Smooth muscle cell of the brain vasculature (primary cell): ENCODE measurements around the gene MLYCD.
A peak's percentile ranks its signal among the peaks of the same experiment; 100 is the strongest.

Source experiments
- DNase-seq: peaks from one replicate; pipeline ENCODE4 v3.0.0-alpha.2; 2012; ENCODE audit warnings: low read depth, low spot score

Gene MLYCD

DNA sequence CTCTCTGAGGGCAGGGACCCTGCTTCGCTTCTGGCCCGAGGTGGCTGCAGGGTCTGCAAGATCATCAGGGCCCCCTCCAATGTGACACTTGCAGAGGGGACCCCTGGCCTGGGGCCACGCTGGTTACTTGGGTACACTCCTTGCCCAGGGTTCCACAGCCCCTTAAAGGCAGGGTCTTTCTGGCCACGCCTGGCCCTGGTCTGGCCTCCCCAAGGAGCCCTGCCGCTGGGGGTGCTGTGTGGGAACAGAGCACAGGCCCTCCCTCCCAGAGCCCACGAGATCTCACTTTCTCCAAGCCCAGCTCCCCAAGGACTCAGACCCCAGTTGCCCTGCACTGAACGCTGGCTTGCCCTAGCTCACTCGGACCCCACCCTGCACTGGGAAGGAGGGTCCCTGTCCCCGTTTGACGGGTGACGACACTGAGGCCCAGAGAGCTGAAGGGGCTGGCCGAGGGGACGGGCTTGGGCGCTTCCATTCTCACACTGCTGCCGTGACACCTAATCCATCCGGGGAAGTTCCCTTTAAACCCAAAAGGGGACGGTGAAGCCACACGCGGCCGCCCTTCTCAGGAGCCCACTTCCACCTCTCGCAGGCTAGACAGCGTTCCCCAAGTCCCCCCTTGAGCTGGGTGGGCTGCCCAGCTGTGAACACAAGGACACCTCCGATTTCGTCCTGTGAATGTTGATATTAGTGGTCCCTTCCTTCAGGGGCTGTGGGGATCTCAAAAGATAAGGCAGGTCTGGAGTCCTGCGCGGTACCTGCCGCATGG, 27.2 kb downstream of the MLYCD start:
- no peak for DNase-seq

DNA sequence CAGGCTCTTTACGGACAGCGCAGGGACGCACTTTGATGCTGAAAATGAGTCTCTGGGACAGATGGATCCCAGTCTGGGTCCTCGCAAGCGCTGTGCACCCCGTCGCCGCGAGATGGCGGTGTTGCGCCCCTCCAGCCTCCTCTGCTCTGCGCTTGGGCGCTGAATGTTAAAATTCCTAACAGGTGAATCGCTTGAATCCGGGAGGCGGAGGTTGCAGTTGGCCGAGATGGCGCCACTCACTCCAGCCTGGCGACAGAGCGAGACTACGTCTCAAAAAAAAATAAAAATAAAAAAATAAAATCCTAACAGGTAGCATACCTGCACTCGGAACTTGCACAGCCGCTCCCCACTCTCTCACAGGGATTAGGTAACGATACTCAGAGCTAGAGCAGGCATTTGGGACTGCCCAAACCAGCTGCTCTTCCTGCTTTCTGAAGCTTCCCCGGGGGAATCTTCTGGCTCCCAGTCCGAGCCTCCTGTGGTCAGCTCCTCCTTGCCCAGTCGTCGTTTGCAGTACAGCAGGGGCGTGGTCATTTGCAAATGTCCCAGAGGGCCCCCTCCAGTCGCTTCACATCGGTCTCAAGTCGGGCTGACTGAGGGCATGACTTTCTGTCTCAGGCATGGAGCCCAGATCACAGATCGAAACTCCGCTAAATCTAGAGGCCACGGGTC, 27.9 kb downstream of the MLYCD start:
- peak; percentile 6 for DNase-seq

DNA sequence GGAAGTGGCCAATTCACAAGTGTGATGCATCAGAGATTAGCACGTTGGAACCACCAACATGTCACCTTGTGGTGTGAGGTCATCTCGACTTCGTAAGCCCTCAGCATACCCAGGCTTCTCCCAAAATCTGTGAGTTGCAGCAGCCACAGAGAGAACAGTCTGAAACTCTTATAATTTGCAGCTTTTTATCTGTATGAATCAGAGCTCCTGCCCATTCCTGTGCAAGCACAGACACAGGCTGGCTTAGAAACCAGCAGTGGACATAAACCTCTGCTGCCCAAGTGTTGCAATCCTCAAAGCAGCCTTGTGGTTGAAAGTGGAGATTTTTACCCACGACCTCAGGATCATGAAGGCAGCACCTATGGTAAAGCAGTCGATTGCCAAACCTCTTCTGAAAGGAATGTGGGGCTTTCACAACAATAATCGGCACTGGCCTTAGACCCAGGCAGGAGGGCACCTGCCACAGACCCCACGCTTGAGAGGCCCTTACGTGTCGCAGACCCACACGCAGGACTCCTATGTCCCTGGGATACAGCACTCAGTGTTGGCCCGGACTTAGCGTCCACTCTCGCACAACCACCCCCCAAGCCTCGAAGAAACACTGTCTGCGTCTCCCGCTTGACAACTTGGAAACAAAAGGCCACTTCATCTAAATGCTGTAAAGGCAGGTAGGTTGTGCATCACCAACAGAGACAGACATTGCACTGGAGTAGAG, 29.6 kb downstream of the MLYCD start:
- no peak for DNase-seq

DNA sequence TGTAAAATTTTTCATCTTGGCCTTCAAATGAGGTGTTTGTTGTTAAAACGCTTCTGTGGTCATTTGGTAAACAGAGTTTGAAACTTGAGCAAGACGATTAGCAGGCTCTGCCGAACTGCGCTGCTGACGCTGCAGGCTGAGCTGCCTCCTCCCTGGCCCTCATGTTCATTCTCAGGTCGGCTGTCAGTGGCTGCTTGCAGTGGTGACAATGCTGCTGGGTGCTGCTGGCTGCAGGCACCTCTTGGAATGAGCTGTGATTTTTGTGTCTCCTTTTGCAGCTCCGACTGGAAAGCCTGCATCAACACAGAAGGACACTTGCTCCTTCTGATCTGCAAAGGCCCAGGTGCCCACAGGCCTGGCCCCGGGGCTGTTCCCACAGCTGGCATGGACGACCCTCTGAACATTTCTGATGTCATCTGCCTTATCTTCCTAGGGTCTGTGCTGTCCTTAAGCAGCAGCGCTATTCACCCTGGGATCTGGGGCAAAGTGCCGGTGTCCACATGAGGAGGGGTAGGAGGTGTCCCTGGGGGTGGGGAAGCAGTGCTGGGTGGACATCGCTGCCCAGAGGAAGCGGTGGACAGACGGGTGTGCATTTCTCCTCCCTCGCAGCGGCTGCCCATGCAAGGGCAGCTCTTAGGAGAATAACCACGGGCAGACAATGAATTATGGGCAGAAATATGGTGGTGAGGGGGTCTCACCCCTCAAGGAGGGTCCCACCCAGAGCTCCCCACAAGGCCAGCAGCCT, 31.1 kb downstream of the MLYCD start:
- DNase-seq: no peak

DNA sequence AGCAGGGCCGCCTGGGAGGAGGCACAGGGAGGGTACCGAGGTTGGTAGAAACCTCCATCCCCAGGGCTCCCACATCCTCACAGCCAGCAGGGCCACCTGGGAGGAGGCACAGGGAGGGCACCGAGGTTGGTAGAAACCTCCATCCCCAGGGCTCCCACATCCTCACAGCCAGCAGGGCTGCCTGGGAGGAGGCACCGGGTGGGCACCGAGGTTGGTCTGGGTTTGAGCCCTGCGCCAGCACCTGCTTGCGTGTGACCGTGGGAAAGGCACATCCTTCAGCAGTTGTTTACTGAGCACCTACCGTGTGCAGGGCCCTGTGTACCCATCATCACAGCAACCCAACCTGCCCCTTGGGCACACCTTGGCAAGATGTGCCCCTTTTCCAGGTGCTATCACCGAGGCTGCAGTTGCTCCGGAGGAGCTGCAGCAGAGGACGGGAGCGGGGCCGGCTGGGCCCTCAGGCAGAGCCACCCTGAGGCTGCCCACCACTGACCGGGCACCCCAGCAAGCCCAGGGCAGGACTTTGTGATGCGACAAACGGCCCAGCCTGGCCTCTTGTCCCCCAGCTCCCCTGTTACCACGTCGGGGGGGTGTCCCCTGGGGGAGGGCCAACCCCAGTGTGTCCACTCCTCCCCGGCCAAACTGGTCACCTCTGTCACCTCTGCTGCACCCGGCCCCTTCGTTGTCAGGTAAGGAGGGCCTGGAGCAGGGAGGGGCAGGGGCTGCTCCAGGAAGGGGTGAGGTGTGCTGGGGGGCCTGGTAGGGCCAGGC, 32.0 kb downstream of the MLYCD start:
- no peak for DNase-seq

DNA sequence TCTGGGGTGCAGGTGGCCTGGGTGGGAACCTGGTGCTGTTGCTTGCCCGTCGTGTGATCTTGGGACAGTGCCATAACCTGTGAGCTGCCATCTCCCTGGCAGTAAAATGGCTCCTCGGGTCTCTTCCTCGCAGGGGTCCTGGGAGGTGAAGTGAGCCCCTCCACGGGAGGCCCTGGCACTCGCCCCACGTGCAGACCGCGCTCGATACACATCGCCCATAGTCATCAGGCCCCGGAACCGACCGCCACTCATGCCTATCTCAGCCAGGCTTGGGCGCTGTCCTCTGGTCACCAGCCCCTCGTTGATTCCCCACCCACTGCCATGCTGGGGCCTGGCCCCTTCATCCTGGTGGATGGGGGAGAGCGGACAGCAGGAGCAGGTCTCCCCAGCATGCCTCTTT, 32.6 kb downstream of the MLYCD start:
- no peak for DNase-seq

DNA sequence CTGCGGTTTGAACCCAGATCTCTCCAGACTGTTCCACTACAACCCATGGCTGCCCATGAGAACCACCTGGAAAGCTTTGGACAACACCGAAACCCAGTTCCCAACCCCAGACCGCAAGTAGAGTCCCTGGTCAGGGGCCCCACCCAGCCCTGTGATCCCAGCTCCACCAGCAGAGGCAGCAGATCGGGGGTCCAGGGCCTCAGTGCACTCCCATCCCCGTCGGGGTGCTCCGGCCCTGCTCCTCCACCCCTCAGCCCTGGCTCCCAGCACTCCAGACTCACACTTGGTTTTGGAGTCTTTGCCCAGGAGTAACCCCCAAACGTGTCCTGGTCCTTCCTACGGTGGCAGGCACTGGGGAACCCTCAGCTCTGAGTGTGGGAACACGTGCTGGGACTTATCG, 33.4 kb downstream of the MLYCD start:
- DNase-seq: no peak

DNA sequence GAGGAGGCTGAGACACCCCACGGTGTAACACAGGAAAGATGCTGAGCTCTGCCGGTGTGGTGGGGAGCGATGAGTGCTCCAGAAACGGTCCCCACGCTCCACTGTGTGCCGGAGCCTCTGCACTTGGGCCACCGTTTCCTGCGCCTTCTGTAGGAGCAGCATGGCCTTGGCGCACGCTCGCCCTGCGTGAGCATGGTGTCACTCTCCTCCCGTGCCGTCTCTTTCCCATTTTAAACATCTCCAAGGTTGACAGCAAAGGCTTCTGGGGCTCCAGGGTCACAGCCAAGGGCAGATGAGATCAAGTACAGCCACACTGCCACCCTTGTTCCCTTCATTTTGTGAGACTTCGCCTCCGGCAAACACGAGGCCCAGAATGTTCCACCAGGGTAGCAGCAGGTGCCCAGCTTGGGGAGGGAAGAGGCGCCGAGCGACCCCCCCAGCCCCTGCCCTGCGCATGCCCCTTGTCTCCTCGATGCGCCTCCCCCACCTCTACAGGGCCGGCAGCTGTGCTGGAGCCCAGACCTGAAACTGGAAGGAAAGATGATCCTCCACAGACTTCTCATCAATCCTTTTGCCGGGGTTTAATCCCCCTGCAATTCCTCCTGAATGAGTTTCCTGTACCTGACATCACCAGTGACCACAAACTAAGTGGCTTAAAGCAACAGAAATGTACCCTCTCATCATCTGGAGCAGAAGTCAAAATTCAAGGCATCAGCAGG, 34.2 kb downstream of the MLYCD start:
- DNase-seq: no peak

DNA sequence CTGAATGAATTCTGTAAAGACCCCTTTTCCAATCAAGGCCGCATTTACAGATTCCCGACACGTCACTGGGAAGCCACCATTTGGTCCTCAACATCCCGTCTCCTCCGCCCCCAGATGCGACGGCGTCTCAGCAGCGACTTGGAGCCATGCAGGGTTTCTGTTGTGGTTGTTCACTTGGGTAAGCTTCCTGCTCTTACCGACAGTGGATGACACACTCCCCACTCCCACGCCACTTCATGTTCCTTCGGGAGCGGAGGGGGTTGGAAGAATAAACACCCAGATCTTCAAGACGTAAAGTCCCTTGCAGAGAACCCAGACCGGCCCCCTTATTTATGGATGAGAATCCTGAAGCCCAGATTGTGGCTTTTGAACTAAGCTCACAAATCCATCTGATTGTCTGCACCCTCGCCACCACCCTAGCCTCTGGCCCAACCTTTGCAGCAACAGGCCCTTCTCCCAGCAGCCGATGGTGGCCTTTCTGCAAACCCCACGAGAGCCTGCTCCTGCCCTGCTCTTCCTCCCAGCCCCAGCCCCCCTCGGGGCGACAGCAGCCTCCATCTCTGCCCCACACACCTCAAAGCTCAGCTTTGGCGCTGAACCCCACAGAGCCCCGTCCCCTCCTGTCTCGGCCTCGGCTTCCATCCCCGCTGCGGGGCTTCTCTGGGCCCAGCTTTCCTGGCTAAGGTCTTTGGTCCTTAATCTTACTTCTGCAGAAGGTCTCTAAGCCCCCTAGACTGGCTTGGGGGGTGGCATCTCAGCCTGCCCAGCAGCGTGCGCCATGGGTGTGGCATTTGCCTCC, 35.2 kb downstream of the MLYCD start:
- no peak for DNase-seq

DNA sequence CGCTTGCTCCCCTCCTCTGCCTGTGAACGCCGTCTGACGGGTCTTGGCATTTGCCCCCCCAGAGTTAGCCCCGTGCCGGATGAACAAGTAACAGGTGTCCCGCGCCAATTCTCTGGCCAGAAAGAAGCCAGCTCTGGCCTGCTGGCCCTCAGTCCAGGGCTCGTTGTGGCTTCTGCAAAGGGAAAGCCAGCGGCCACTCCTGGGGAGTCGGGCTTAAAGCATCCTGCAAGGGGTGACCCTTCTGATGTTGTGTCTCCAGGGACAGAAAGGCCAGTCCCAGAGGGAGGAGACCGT, 35.7 kb downstream of the MLYCD start:
- no peak for DNase-seq

DNA sequence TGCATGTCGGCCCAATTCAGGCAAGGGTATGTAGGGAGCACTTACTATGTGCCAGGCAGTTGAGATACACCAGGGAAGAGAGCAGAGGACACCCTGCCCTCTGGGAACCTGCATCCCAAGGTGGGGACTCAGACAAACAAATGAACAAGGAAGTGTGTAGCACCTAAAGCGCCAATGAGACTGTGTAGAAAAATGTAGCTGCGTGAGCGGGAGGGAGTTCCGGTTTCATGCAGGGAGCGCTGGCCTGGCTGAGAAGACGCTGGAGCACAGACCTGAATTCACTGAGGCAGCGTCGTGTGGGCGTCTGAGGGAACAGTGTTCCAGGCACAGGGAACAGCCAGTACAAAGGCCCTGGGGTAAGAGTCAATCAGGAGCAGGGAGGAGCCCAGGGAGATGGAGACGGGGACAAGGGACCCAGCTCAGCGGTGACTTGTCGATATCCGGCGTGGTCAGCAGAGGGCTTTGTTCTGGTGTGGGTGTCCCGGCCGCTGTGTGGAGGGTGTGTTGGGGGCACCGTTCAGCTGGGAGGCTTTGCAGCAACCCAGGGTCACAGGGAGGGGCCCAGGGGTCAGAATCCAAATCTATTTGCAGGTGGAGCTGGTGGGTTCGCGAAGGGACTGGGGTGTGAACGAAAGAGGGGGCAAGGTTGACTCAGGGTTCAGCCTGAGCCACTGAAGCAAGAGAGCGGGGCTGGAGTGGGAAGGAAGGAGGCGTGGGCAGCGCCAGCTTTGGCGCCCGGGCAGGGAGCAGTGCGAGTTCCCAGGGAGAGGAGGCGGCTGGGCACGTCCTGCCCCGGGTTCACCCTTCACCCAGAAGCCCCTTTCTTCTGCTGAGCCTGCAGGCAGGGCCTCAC, 36.3 kb downstream of the MLYCD start:
- no peak for DNase-seq

DNA sequence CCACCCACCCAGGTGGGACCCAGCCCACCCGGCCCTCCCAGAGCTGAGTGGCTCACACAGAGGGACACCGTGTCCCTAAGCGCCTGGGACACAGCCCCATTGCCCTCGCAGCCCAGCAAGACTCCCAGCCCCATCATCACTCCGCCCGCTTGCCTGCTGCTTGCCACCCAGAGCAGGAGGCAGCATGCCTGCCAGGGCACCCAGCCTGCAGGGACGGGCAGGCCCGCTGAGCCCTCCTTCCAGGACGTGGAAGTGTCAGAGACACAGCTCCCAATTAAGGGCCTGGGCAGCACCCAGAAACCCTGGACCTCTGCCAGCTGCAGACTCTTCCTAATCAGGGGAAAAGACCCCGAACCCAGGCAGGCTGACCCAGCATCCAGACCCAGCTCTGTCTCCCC, 36.9 kb downstream of the MLYCD start:
- no peak for DNase-seq

DNA sequence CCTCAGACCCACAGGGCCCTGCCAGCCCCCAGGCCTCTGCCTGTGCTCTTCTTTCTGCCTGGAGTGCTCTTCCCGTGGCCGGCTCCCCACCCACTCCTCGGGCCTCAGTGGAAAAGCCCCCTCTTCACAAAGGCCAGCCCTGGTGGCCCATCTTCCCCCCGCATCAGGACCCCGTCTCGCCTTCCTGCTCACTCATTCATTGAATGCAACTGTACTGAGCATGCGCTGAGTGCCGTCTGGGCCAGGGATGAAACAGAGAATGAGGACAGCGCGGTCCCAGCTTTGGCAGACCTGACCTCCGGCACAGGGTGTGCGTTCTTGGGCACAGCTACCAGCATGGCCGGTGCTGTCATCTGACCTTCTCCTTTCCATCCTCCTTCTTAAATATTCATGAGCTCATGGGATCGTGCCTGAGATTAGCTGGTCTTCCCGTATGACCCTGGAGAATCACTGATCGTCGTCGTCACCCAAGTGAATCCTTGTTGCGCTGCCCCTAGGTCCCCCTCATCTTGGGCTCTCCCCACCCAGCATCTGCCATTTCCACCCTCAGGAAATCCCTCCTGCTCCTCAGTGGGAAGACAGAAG, 37.8 kb downstream of the MLYCD start:
- no peak for DNase-seq

DNA sequence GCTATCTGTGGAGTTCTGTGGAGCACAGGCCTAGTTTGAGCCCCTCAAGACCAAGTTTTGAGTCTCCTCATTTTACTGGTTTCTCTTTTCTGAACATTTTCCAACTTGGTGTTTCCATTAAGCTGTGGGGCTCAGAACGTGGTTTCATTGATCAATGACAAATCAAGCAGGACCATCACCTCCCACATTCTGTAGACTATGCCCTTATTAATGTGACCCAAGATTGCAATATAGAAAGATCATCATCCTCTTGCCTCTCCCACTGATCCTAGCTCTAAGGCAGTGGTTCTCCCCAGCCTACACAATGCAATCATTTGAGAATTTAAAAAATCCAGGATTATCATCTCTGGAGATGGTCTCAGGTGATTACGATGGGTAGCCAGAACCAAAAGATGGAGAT, 38.4 kb downstream of the MLYCD start:
- no peak for DNase-seq

DNA sequence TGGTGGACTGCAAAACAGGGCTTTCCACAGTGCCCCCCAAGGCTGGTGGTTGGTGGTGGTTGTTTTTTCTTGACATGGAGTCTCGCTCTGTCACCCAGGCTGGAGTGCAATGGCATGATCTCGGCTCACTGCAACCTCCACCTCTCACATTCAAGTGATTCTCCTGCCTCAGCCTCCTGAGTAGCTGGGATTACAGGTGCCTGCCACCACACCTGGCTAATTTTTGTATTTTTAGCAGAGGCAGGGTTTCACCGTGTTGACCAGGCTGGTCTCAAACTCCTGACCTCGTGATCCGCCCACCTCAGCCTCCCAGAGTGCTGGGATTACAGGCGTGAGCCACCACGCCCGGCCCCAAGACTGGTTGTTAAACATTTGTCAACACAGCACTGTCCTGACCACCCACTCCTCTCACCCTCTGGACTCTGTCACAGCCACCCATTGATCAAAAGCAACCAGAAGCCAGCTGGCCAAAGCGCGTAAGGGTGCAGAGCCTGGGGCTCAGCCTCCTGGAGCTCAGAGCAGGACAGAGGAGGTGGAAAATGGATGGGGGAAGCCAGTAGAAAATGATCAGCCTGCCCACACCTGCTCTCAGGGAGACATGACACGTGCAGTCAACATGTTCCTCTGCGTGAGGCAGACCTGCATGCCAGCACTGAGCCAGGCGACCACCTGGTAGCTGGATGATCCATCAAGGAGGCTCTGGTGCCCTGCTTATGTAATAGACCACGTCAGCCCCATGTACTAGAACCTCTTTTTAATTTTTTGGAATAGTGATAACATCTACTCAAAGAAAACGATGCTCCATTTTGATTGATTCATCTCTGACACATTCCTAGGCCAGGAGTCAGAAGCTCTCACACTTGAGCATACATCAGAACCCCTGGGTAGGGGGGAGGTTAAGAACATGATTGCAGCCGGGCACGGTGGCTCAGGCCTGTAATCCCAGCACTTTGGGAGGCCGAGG, 39.3 kb downstream of the MLYCD start:
- DNase-seq: no peak

DNA sequence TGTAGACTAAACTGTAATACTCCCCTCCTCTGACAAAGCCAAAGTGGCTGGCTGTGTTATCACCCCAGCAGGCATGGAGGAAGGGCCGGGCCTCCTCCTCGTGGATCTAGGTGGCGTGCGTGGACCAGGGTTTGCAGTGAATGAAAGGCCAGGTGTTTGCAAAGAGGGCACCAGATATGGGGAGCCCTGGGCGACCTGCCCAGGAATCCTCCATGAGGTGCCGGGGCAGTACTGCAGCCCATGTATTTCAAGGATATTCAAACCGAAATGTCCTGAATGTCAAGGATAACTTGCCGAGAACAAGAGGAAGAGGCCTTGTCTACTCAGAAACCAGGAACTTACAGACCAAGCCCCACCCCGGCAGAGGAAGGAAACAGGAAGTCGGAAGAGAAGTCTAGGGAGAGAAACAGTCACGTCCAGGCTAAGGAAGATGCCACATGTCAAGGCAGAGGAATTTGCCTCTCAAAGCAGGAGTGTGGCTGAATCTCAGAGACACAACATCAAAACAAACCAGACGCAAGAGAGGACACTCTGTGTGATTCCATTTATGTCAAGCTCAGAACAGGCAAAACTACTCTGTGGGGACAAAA, 40.4 kb downstream of the MLYCD start:
- no peak for DNase-seq

DNA sequence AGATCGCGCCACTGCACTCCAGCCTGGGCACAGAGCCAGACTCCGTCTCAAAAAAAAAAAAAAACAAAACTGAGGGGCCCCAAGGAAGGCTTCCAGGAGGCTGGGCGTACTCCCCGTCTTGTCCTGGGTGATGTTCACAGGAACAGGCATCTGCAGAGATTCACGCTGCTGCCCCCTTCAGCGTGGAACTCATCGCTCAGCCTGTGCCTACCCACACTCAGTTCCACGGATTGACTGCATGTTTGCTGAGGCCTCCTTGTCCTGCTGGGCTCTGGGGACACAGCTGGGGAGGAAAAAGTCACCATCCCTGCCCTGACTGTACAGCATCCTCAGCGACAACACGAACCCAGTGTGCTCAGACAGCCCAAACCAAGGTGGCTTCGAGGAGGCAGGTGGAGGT, 41.2 kb downstream of the MLYCD start:
- no peak for DNase-seq
